ENCODE results near the gene SLC25A34. TPM values are rescaled to one million over a fixed set of nuclear protein-coding genes. Genes with fewer than 3 reads are reported as not detected.
A peak's percentile ranks its signal among the peaks of the same experiment; 100 is the strongest.

Gene SLC25A34
- total RNA-seq, 1 donor from 2014 or later, result 3.0 TPM

DNA sequence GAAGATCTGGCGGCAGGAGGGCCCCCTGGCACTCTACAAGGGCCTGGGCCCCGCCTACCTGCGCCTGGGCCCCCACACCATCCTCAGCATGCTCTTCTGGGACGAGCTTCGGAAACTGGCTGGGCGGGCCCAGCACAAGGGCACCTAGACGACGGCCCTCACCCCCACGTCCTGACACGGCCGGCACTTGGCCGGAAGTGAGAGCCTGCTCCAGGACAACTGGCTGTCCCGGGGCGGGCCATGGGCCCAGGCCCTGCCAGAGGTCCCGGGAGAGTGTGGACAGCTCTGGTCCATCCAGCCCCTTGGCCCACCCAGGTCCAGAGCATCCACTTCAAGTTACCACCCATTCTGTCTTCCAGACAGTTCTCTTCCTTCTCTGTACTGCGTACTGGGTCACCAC lies 3.2 kb downstream of the SLC25A34 start:
- no peaks in the 10 kb centered on the region for H3K27me3 ChIP-seq
- peaks cover 8% of the 10 kb centered on the region for H3K36me3 ChIP-seq
- peaks cover 22% of the 10 kb centered on the region for H3K4me1 ChIP-seq
- H3K27ac ChIP-seq, result no peak overlapping the region
- DNase-seq (no peak), ATAC-seq (no peak)
- no peak overlapping the region for H3K4me3 ChIP-seq
- intact Hi-C loops (cut with DNase I), result no loop called here
- H3K9me3 ChIP-seq, result no peaks in the 10 kb centered on the region
- TF ChIP-seq, protein P1, sequence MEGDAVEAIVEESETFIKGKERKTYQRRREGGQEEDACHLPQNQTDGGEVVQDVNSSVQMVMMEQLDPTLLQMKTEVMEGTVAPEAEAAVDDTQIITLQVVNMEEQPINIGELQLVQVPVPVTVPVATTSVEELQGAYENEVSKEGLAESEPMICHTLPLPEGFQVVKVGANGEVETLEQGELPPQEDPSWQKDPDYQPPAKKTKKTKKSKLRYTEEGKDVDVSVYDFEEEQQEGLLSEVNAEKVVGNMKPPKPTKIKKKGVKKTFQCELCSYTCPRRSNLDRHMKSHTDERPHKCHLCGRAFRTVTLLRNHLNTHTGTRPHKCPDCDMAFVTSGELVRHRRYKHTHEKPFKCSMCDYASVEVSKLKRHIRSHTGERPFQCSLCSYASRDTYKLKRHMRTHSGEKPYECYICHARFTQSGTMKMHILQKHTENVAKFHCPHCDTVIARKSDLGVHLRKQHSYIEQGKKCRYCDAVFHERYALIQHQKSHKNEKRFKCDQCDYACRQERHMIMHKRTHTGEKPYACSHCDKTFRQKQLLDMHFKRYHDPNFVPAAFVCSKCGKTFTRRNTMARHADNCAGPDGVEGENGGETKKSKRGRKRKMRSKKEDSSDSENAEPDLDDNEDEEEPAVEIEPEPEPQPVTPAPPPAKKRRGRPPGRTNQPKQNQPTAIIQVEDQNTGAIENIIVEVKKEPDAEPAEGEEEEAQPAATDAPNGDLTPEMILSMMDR (IDR thresholded peaks at IDR 0.05), result no peak

GRCh38 chr1:15739745-15740144 lies 3.7 kb downstream of the SLC25A34 start:
- Histone ChIP-seq H3K4me1 (peaks cover 22% of the 10 kb centered on the region), H3K36me3 (peaks cover 4% of the 10 kb centered on the region), H3K27me3 (no peaks in the 10 kb centered on the region), H3K9me3 (no peaks in the 10 kb centered on the region), H3K4me3 (no peak overlapping the region), H3K27ac (no peak overlapping the region)
- DNase-seq, result no peak
- intact Hi-C loops (cut with DNase I), result no loop called here
- ATAC-seq, result no peak
- TF ChIP-seq, protein P1 (IDR thresholded peaks at IDR 0.05), result no peak

- intact Hi-C loops (cut with DNase I), result no loop called here
- peak; percentile 92 for ATAC-seq
- TF ChIP-seq, protein P1 (IDR thresholded peaks at IDR 0.05), result peak; percentile 86
- Histone ChIP-seq H3K36me3 (no peaks in the 10 kb centered on the region), H3K27me3 (no peaks in the 10 kb centered on the region), H3K4me1 (peaks cover 16% of the 10 kb centered on the region), H3K27ac (no peak overlapping the region), H3K4me3 (no peak overlapping the region), H3K9me3 (no peaks in the 10 kb centered on the region)
- DNase-seq, result peak; percentile 91
These were observed 5.1 kb downstream of the SLC25A34 start for GRCh38 chr1:15740924-15741850.

DNA sequence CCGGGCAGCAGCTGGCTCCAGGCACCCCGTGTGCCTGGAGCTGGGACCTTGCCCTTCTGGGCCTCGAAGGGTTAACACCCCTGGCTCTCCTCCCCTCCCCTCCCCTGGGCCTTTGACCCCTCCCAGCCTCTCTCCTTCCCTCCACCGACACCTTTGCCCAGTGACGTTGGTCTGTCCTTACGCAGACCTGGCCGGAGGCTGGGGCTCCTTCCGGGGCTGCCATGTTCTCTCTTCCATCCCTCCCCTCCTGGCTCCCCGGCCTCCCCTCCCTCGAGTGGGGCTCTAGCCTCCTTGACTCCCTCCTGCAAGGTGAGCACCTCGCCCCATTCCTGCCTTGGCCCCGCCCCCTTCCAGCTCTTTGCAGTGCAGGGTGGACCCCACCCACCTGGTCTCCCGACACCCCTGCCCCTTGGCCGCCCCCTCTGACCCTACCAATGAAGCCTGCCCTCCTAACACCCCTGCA lies 6.3 kb downstream of the SLC25A34 start, which contains the start of gene TMEM82:
Gene TMEM82 (plus strand): TSS at position 161 of the 463 bp plus-strand sequence. CDS start 61 bp downstream, at position 222.
- peaks cover 7% of the 10 kb centered on the region for H3K4me1 ChIP-seq
- H3K27ac ChIP-seq, result no peak within 1 kb of the TSS
- intact Hi-C loops (cut with DNase I), result no loop called here
- ATAC-seq, result no peak
- DNase-seq, result no peak
- TF ChIP-seq, protein P1 (IDR thresholded peaks at IDR 0.05), result no peak
- H3K27me3 ChIP-seq, result no peaks in the 10 kb centered on the region
- no peak within 1 kb of the TSS for H3K4me3 ChIP-seq
- H3K36me3 ChIP-seq, result no peaks in the 10 kb centered on the region
- no peaks in the 10 kb centered on the region for H3K9me3 ChIP-seq

GRCh38 chr1:15744122-15744679 lies 8.1 kb downstream of the SLC25A34 start:
- ATAC-seq, result no peak
- no peak overlapping the region for H3K4me3 ChIP-seq
- peaks cover 11% of the 10 kb centered on the region for H3K4me1 ChIP-seq
- intact Hi-C loops (cut with DNase I), result no loop called here
- no peak overlapping the region for H3K27ac ChIP-seq
- H3K9me3 ChIP-seq, result no peaks in the 10 kb centered on the region
- DNase-seq, result no peak
- no peaks in the 10 kb centered on the region for H3K36me3 ChIP-seq
- TF ChIP-seq, protein P1 (IDR thresholded peaks at IDR 0.05), result no peak
- H3K27me3 ChIP-seq, result no peaks in the 10 kb centered on the region

Measured in upper lobe of right lung (tissue), 1 donor.